ENCODE measurements around the gene MAP3K10. TPM values are rescaled to one million over a fixed set of nuclear protein-coding genes. Genes with fewer than 3 reads are reported as not detected.

Gene MAP3K10
- total and polyA plus RNA-seq, 2 of the 4 experiments (the other 2 are of a cell fraction) = 1.8 to 5.5 TPM

DNA sequence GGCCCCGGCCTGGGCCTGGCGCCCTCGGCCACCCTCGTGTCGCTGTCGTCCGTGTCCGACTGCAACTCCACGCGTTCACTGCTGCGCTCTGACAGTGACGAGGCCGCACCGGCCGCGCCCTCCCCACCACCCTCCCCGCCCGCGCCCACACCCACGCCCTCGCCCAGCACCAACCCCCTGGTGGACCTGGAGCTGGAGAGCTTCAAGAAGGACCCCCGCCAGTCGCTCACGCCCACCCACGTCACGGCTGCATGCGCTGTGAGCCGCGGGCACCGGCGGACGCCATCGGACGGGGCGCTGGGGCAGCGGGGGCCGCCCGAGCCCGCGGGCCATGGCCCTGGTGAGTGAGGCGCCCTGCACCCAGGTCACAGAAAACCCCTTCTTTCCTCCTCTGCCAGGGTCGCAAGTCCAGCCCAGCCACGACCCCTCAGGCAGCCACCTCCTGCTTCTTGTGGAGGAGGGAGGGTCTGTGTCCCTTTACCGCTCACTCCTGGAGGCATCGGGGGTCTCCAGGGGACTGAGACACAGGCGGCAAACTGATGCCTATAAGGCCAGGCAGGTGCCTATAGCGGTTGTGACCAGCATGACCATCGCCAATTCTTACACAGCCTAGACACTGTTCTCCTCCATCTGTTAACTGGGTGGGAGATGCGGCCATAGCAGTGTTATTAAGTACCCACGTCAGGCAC, 22.8 kb downstream of the MAP3K10 start:
- H3K4me1 ChIP-seq (ENCODE audit: control insufficient read depth, insufficient read depth, low read length) = no peaks in the 10 kb centered on the region
- intact Hi-C loops (cut with micrococcal nuclease) = no loop called here
- TF ChIP-seq MAFK (IDR thresholded peaks at IDR 0.05; ENCODE audit: low read depth, low read length) (no peak), SMC3 (IDR thresholded peaks at IDR 0.05; ENCODE audit: low read depth, low read length) (no peak), RAD21 (IDR thresholded peaks at IDR 0.05; ENCODE audit: low read length) (no peak), RCOR1 (IDR thresholded peaks at IDR 0.05; ENCODE audit: insufficient replicate concordance, low read length) (no peak)
- no peak overlapping the region for H4K91ac ChIP-seq (ENCODE audit: insufficient read depth, low read depth, low read length)
- H3K9me3 ChIP-seq (ENCODE audit: control insufficient read depth, insufficient read depth, low read length) = no peaks in the 10 kb centered on the region
- H4K5ac ChIP-seq (ENCODE audit: low read depth, low read length) = no peak overlapping the region
- H3K9ac ChIP-seq (ENCODE audit: low read depth, low read length) = no peak overlapping the region
- H4K8ac ChIP-seq (ENCODE audit: low read depth in 2 of 2, low read length in 2 of 2) = no peak overlapping the region
- H3K27ac ChIP-seq (ENCODE audit: insufficient read depth, low read length) = no peak overlapping the region
- H3K14ac ChIP-seq (replicated peaks; ENCODE audit: low read depth, low read length) = no peak overlapping the region
- H2BK15ac ChIP-seq (ENCODE audit: low read depth, low read length) = no peak overlapping the region
- in situ Hi-C loops (cut with MboI; ENCODE audit: low sequenced_read_pairs) = no loop called here
- POLR2A ChIA-PET (ENCODE audit: unreplicated experiment) = no interaction called here
- no peak overlapping the region for H2AK9ac ChIP-seq (replicated peaks; ENCODE audit: low read depth, low read length, poor library complexity)
- CTCF ChIA-PET = no interaction called here
- ATAC-seq (ENCODE audit: low read depth) = no peak
- no peak overlapping the region for H3K18ac ChIP-seq (ENCODE audit: low read depth, low read length)
- H2AK5ac ChIP-seq (ENCODE audit: low read depth, low read length) = no peak overlapping the region
- H3K79me1 ChIP-seq (ENCODE audit: low read depth in 1 of 2, low read length in 2 of 2) = no peaks in the 10 kb centered on the region
- peaks cover 15% of the 10 kb centered on the region for H3K27me3 ChIP-seq (ENCODE audit: control insufficient read depth, insufficient read depth, low read length)
- no peak overlapping the region for H3K56ac ChIP-seq (ENCODE audit: extremely low read depth, insufficient read depth, low read length)
- H3K4ac ChIP-seq (ENCODE audit: low read depth, low read length) = no peak overlapping the region
- no peak overlapping the region for H2BK20ac ChIP-seq (ENCODE audit: low read depth, low read length)
- H3K4me2 ChIP-seq (ENCODE audit: low read depth, low read length) = no peak overlapping the region
- no peak overlapping the region for H2BK5ac ChIP-seq (ENCODE audit: low read depth, low read length, poor library complexity, severe bottlenecking)
- no peak overlapping the region for H2AFZ ChIP-seq (replicated peaks; ENCODE audit: low read length, poor library complexity)
- H2BK120ac ChIP-seq (ENCODE audit: low read depth, low read length) = no peak overlapping the region
- no peak overlapping the region for H3K4me3 ChIP-seq (ENCODE audit: insufficient read depth, low read depth, low read length)
- no peak for DNase-seq
- no TSS peak for BruUV-seq (replicated peaks)
- H4K20me1 ChIP-seq (ENCODE audit: insufficient read depth, low read length) = no peaks in the 10 kb centered on the region
- no peaks in the 10 kb centered on the region for H3K9me1 ChIP-seq (ENCODE audit: insufficient read depth, low read length)
- dilution Hi-C loops (cut with HindIII; ENCODE audit: low sequenced_read_pairs, unreplicated experiment) = no loop called here
- H3K36me3 ChIP-seq (ENCODE audit: control insufficient read depth, insufficient read depth, low read length) = peaks cover 21% of the 10 kb centered on the region
- WGBS, 2 experiments (ENCODE audit: extremely low coverage in 2 of 2, insufficient read length in 1 of 2) = 100% methylated on average over 4 of the region's 50 CpGs; no CpG with 5 or more reads in 1 of the 2 experiments
- no peak overlapping the region for H3K23ac ChIP-seq (ENCODE audit: low read depth, low read length)
